Left lung (tissue), 10 donors: Measurements from ENCODE around the gene TRPM3. TPM values are rescaled to one million over a fixed set of nuclear protein-coding genes. Genes with fewer than 3 reads are reported as not detected.

Experiments used
- ATAC-seq: fragments of 200-7000 bp; cut with Tn5 transposase; one replicate; pipeline ENCODE4 v1.9.1; 2020; ENCODE audit warnings: moderate library complexity
- DNase-seq, 4 donors: peaks; one replicate each; pipeline ENCODE4 v3.0.0-alpha.2; 2013 to 2020
- H3K27ac ChIP-seq, 2 donors: fragments of 200-600 bp; sonication (generic) in 1 of 2; one replicate each; pipeline versions ENCODE4 v1.5.0 to v1.8.0; 2020 to 2021
- H3K27me3 ChIP-seq, 2 donors: fragments of 200-600 bp; sonication (generic) in 1 of 2; one replicate each; pipeline versions ENCODE4 v1.5.0 to v1.8.0; 2020 to 2021
- H3K36me3 ChIP-seq, 2 donors: fragments of 200-600 bp; sonication (generic) in 1 of 2; one replicate each; pipeline versions ENCODE4 v1.5.0 to v1.8.0; 2020 to 2021
- H3K4me1 ChIP-seq, 2 donors: fragments of 200-600 bp; one replicate each; pipeline ENCODE4 v1.8.0; 2021
- H3K4me3 ChIP-seq, 2 donors: fragments of 200-600 bp; sonication (generic) in 1 of 2; one replicate each; pipeline versions ENCODE4 v1.5.0 to v1.8.0; 2020 to 2021; ENCODE audit warnings: mild to moderate bottlenecking in 1 of 2
- H3K9me3 ChIP-seq, 2 donors: fragments of 200-600 bp; sonication (generic) in 1 of 2; one replicate each; pipeline versions ENCODE4 v1.5.0 to v1.8.0; 2020 to 2021
- CTCF ChIP-seq, 2 donors: fragments of 200-600 bp; sonication (generic) in 1 of 2; IDR thresholded peaks; one replicate each; pipeline versions ENCODE4 v1.5.0 to v1.8.0; 2021; ENCODE audit warnings: antibody characterized with exemption in 2 of 2
- intact Hi-C, 2 donors: fragments of 100-400 bp; cut with DNase I; formaldehyde crosslinking; loops; one replicate each; pipeline versions ENCODE4 v1.11.2 to v1.14.2; 2022
- polyA plus RNA-seq, 6 donors: library from polyadenylated mRNA; unstranded; fragments of 120-200 nt; gene quantifications; one replicate each; pipeline ENCODE4 v1.2.1, GENCODE V29; 2013; ENCODE audit not compliant: insufficient read length in 6 of 6
- total RNA-seq, 2 donors: library from RNA; stranded (reverse); fragmentation: NEBNext Ultra II Directional; extraction: Animal tissue kit (Norgen Biotek cat#: 25700); gene quantifications; one replicate each; pipeline ENCODE4 v1.2.1, GENCODE V29; 2021
- donor health status: DM: no; HTN: yes; CAD: no.
- donor health status: DM: no; HTN: no; CAD: no.

TRPM3 gene
- total and polyA plus RNA-seq, 8 donors = 0.17 to 2.1 (median 1.2) TPM

DNA sequence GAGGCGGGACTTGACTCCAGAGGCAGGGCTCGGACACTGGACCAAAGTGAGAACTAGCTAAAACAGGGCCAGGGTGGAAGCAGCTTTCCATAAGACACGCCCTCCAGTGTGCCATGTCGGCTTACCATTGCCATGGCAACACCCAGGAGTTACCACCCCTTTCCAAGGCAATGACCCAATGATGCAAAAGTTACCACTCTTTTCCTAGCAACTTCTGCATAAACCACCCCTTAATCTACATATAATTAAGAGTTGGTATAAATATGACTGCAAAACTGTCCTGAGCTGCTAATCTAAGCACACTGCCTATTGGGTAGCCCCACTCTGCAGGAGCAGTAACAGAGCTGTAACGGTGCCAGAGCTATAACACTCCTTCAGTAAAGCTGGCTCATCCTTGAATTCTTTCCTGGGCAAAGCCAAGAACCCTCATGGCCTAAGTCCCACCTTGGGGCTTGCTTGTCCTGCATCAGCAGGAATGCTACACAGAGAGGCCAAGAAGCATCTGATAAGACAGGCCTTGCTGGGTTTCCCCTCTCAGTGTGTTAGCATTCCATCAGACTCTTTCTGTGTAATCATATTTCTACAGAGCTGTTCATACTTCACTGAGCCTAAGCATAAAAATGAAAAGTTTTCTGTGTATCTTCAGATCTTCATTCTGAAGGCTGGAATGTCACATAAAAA is 444.2 kb downstream of the TRPM3 start:
- TF ChIP-seq CTCF (IDR thresholded peaks at IDR 0.05) = no peak
- Histone ChIP-seq H3K27ac (no peak overlapping the region), H3K27me3 (no peaks in the 10 kb centered on the region), H3K9me3 (no peaks in the 10 kb centered on the region), H3K4me3 (no peak overlapping the region), H3K36me3 (no peaks in the 10 kb centered on the region), H3K4me1 (no peaks in the 10 kb centered on the region)
- DNase-seq = no peak
- ATAC-seq = no peak
- intact Hi-C loops = no loop called here

DNA sequence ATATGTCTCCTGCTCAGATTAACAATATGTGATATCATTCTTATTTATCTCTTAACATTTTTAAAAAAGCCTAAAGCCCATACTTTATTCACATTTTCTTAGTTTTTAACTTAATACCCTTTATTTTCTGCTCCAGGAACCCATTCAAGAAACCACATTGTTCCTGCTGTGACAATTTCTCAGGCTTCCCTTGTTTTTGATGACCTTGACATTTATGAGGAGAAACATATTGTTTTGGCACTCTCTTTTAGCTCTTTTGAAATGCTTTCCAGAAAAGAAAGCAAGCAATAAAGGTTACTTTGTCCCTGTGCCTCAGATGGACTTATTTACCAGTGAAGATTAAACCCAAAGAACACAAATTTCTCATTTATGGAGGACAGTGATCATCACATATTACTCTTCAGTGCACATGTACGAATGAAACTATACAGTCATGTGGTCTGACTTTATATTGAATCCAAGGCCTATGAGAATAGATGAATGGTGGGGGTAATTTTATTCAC is 445.5 kb downstream of the TRPM3 start:
- Histone ChIP-seq H3K4me1 (no peaks in the 10 kb centered on the region), H3K36me3 (no peaks in the 10 kb centered on the region), H3K27ac (no peak overlapping the region), H3K27me3 (no peaks in the 10 kb centered on the region), H3K9me3 (no peaks in the 10 kb centered on the region), H3K4me3 (no peak overlapping the region)
- ATAC-seq (no peak), DNase-seq (no peak)
- intact Hi-C loops = no loop called here
- no peak for TF ChIP-seq CTCF (IDR thresholded peaks at IDR 0.05)

DNA sequence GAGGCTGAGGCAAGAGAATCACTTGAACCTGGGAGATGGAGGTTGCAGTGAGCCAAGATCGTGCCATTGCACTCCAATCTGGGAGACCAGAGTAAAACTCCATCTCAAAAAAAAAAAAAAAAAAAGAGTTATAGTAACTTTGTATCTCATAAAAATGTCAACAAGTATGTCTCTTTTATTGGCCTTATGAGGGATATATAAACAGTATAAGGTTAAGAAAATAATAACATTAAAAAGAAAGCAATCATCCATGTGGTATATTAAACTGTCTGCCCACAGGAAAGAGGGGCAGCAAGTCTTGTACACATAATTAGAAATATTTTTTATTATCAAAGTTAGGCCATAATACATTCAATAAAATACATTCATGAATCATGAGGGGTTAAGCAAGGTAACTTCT is 447.6 kb downstream of the TRPM3 start:
- H3K4me1 ChIP-seq = no peaks in the 10 kb centered on the region
- no peaks in the 10 kb centered on the region for H3K9me3 ChIP-seq
- H3K27me3 ChIP-seq = no peaks in the 10 kb centered on the region
- intact Hi-C loops = no loop called here
- no peak for ATAC-seq
- DNase-seq = no peak
- H3K4me3 ChIP-seq = no peak overlapping the region
- no peaks in the 10 kb centered on the region for H3K36me3 ChIP-seq
- TF ChIP-seq CTCF (IDR thresholded peaks at IDR 0.05) = no peak
- H3K27ac ChIP-seq = no peak overlapping the region

DNA sequence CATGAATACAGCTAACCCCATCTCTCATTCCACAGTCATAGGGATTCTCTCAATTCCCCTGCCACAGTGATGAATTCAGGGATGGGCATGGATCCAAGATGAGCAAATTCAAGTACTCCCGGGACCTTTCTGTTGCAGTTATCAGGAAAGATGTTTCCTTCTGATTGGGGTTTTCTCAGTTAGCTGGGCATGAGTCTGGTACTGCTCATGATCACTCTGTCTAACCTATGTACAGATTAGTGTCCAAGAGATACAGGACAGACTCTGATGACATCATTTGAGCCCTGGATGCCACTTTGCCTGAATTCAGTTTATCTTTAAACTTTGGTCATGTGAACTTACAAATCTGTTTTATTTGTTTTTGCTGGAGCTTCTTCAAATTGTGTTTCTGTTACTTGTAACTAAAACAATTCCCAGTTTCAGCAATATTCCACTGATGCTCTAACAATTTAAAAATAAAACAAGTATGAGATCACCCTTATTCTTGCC is 449.2 kb downstream of the TRPM3 start:
- Histone ChIP-seq H3K36me3 (no peaks in the 10 kb centered on the region), H3K27ac (no peak overlapping the region), H3K4me3 (no peak overlapping the region), H3K9me3 (no peaks in the 10 kb centered on the region), H3K27me3 (no peaks in the 10 kb centered on the region), H3K4me1 (no peaks in the 10 kb centered on the region)
- intact Hi-C loops = no loop called here
- ATAC-seq (no peak), DNase-seq (no peak)
- TF ChIP-seq CTCF (IDR thresholded peaks at IDR 0.05) = no peak

GRCh38 chr9:70668751-70669150 is 452.7 kb downstream of the TRPM3 start:
- H3K4me3 ChIP-seq = no peak overlapping the region
- H3K36me3 ChIP-seq = no peaks in the 10 kb centered on the region
- H3K27ac ChIP-seq = no peak overlapping the region
- ATAC-seq = peak; percentile 36
- no peak for DNase-seq
- intact Hi-C loops = no loop called here
- TF ChIP-seq CTCF (IDR thresholded peaks at IDR 0.05) = no peak
- H3K4me1 ChIP-seq = no peaks in the 10 kb centered on the region
- H3K9me3 ChIP-seq = no peaks in the 10 kb centered on the region
- no peaks in the 10 kb centered on the region for H3K27me3 ChIP-seq
